CD4-positive, alpha-beta T cell treated with Interleukin-6 for 4 hours (primary cell): ENCODE measurements around the gene ST6GALNAC3.

Source experiments
- DNase-seq: peaks from one replicate; pipeline ENCODE4 v3.0.0-alpha.2; 2020; ENCODE audit warnings: mixed read lengths

Gene ST6GALNAC3

GRCh38 chr1:76470166-76470565 is 395.6 kb downstream of the ST6GALNAC3 start:
- no peak for DNase-seq

DNA sequence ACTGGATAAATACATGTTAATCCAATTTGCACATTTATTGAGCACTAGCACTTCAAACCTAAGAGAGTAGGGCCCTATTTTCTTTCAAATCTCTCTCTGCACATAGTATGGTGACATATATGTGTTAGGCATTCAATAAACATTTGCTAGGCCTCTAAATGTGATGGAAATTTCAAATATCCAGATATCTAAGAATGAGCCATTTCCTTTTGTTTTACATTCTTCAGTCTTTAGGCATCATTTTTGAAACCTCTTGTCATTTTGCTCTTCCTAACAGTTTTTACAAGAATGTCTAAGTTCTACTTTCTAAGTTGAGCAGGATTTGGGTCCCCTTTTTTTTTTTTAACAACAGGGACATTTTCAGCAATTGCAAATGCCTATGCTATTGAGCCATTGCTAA is 397.0 kb downstream of the ST6GALNAC3 start:
- no peak for DNase-seq

DNA sequence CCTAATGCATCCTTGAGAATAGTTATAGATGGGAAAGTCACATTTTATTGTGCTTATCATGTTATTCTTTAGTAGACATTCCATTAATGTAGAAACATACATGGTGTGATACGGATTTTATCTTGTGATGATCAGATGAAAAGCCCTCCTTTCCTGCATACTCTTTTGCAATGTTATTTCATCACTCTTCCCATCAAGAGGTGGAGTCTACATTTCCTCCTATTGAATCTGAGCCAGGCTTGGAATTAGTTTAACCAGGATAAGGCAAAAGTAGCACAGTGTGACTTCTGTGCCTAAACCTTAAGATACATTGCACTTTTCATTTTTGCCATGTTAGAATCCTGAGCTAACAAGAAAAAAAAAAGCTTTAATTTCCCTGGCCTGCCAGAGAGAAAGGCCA is 399.0 kb downstream of the ST6GALNAC3 start:
- no peak for DNase-seq

DNA sequence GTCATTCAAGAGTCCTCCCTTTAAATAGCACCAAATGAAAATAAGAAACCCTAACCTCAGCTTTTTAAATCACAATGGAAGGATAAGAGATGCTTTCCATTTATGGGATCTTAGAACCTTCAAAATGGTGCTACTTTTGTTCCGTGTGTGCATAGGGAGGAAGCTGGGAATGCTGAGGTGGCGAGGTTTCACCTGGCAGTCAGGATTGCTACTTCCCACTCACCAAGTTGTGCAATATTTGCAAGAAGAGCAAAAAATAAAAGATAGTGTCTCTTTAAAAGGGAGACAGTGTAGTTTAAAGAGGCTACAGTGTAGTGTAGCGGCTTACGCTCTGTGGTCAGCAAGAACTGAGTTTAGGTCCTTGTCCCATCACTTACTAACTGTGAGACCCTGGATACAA is 400.4 kb downstream of the ST6GALNAC3 start:
- no peak for DNase-seq

- no peak for DNase-seq
These were observed 402.6 kb downstream of the ST6GALNAC3 start for GRCh38 chr1:76477156-76477555.

DNA sequence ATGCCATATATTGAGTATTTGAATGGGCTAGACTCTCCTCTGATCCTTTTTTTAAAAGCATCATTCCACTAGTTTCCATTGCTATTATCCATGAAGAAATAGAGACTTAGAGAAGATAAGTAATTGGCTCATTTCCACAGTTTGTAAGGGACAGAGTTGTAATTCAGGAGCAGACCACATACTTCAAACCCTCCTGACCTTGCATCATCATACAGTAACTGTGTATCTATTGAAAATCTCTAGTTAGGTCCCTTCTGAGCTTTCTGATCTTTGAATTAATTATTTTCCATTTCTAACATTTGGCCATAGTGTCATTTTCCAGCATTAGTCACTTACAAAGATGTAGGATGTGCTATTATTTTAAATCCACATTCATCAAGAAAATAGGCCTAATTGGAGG is 406.3 kb downstream of the ST6GALNAC3 start:
- no peak for DNase-seq

DNA sequence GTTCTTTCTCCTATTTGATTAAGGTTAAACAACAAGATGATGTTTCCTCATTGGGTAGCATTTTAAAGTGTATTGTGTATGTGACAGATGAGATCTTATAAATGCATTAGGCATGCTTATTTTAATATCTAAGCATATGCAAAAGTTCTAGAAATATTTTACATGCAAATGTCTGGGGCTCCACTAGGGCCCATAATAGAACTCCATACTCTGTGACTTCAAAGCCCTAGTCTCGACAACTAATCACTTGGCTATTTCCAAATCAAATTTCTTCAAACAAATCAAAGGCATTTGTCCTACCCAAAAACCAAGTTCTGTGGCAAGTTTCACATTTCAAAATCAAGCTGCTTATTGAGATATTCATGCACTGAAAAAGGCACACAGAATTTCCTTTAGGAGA is 407.1 kb downstream of the ST6GALNAC3 start:
- no peak for DNase-seq

DNA sequence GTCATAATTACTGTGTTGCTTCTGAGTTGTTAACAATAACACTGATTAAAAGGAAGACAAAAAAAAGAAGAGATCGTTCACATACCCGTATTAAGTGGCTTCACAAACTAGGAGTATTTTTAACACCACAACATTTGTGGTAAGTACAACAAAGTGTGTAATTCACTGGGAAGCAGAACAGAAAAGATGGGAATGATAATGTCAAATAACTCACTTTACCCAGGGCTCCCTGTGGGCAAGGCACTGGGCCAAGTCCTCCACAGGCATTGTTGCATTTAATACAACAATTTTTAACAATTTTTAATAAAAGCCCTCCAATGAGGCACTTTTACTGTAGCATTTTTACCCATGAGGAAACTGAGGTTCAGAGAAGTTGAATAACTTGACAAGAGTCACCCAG is 407.7 kb downstream of the ST6GALNAC3 start:
- DNase-seq, result no peak

DNA sequence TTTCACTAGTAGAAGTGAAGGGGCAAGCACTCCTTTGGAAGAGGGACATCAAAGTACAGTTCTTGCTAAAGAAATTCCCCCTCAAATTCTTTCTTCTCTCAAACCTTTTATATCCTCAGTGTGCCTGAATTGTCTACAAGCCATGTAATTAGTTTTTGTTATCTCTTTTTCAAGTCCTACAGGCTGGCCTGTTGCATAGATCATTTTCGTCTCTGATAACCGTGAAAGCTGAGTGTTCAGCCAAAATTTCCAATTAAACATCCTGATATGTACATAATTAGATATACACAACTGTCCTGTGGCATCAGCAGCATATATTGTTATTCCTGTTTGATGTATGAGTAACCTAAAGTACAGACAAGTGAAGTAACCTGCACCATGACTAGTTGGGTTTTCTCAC is 417.2 kb downstream of the ST6GALNAC3 start:
- no peak for DNase-seq

GRCh38 chr1:76492752-76493430 is 418.3 kb downstream of the ST6GALNAC3 start:
- DNase-seq, result no peak

DNA sequence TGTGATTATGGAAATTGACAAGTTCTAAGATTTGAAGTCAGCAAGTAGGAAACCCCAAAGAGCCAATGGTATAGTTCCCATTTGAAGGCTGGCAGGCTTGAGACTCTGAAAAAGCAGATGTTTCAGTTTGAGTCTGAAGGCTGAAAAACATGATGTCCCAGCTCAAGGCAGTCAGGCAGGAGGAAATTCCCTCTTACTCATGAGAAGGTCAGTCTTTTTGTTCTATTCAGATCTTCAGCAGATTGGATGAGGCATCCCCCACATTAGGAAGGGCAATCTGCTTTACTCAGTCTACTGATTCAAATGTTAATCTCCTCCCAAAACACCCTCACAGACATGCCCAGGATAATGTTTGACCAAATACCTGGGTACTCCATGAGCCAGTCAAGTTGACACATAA is 420.3 kb downstream of the ST6GALNAC3 start:
- DNase-seq, result no peak

- no peak for DNase-seq
These were observed 422.3 kb downstream of the ST6GALNAC3 start for GRCh38 chr1:76496871-76497270.

GRCh38 chr1:76500116-76500515 is 425.6 kb downstream of the ST6GALNAC3 start:
- DNase-seq, result no peak

GRCh38 chr1:76501136-76501535 is 426.6 kb downstream of the ST6GALNAC3 start:
- no peak for DNase-seq

DNA sequence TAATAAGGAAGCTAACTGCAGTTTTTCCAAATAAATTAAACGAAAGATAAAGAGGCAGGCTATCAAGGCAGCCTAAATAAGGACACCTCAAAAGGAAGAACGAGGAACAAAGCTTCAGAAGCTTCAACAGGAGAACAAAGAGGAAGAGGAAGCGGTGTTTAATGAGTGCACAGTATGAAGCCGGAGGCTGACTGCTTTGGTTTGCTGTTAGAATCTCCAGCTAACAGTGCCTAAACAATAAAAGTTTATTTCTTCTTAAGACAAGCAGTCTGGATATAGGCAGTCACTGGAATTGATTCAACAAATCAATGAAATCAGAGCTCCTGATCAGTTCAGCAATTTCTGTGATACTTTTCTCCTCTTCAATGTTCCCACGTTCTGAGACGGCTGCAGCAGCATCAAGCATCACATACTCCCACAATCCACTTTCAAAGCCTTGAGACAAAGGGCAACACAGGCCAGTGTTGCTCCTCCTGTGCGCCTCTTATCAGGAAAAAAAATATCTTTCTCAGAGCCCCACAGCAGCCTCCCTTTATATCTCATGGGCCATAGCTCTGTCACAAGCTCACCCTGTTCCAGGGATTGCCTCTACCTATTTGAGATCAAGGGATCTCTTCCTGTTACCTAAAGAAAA is 427.2 kb downstream of the ST6GALNAC3 start:
- DNase-seq, result peak; percentile 6

GRCh38 chr1:76503100-76503499 is 428.6 kb downstream of the ST6GALNAC3 start:
- no peak for DNase-seq

DNA sequence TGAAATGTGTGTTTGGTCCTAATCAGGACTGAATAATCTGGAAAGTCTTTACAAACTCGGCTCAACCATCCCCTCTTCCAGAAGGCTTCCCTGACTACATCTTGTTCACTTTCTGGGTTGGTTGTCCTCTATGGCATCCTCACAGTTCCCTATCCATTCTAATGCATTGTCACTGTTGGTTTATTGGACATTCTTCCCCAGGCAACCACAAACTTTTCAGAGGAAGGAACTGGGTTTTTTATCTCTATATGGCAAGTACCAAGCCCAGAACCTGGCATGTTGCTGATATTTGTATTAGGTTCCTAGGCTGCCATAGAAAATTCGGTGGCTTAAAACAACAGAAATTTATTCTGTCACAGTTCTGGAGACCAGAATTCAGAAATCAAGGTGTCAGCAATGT is 429.2 kb downstream of the ST6GALNAC3 start:
- no peak for DNase-seq

DNA sequence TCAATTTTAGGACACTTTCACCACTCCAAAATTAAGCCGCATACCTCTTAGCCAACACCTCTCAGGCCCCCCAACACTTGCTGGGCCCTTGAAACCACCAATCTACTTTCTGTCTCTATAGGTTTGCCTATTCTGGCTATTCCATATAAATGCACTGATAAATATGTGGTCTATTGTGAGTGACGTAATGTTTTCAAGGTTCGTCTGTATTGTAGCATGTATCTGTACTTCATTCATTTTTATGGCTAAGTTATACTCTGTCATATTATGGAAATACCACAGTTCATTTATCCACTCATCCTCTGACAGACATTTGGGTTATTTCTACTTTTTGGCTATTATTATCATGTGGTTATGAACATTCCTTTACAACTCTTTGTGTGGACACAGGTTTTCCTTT is 432.8 kb downstream of the ST6GALNAC3 start:
- no peak for DNase-seq

DNA sequence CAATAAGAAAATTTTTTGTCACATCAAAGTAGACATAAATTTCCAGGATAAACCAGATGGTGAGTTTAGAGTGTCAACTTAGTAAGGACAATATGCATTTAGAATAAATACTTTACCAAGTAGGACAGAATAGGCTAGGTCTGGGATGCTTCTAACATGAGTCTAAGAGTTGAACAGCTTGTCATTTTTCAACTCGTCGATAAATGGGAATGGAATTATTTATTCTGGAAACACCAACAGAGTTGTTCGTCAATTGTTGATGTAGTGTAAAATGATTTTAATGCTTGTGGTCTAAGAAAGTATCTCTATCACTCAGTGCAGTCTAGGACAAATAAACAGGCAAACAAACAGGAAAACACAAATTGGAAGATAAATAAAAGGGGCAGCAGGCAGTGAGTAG is 434.3 kb downstream of the ST6GALNAC3 start:
- no peak for DNase-seq

- DNase-seq, result peak; percentile 14
These were observed 436.4 kb downstream of the ST6GALNAC3 start for GRCh38 chr1:76510672-76511557.

DNA sequence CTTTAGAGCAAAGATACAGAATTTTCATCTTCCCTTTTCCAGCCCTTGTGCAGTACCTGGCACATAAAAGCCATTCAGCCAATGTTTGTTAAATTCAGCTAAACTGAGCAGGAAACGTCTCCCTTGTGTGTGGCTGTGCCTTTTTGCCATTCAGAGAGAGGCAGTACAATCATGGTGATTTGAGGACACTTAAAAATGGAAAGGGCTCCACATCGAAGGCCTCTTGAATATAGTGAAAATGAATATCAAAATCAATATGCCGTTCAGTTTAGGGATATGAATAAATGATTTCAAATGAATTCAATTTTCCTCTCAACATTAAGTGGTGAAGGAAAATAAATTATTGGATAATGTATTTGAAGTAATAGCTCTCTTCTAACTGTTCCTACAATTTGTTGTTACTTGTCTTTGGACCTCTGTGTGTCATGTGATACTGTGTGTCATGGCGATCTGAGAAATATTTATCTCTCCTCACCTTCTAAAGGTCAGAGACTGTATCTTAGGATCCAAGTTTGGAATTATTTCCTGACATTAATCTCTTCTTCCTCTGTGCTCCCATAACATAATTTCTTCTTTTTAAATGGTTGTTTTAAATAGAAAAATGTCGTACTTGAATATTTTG is 437.1 kb downstream of the ST6GALNAC3 start:
- no peak for DNase-seq

DNA sequence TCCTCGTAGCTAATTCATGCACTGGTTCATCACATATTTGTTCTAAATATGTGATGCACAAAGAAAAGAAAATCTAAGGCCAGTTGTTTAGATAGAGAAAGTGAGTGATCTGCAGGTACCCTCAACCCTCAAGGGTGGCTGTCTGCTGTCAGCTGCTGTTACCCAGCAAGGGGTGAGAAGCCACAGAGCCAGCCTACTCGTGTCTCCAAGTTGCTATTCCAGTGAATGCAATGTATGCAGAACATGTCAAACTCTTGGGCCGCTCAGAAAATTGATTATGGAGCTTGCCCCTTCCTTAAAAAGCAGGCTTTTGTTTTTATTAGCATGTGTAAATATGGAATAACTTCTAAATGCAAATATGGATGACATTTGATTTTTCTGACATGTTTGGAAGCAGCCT is 456.4 kb downstream of the ST6GALNAC3 start:
- DNase-seq, result no peak

DNA sequence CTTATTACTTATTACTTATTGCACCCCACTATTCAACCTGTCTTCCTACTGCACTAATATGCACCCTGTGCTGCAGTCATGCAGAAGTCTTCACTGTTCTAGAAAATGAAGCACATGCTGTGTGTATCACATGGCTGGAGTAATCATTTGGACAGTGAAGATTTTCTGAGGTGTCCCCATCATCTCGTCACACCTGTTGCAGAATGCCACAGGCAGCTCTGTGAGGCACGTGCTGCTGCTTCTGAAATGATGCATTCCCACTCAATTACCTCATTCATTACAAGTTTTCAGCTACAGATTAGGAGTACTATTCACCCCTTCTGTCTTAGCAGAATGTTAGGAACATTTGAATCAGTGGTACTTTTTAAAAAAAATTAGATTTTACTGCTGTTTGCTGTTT is 467.1 kb downstream of the ST6GALNAC3 start:
- DNase-seq, result no peak
